Psoas muscle (tissue), 8 donors: Measurements from ENCODE around the gene MTHFD2L. TPM values are rescaled to one million over a fixed set of nuclear protein-coding genes. Genes with fewer than 3 reads are reported as not detected.
A peak's percentile ranks its signal among the peaks of the same experiment; 100 is the strongest.

Experiments
- ATAC-seq, 4 donors: fragments of 200-7000 bp; cut with Tn5 transposase; one replicate each; pipeline ENCODE4 v1.9.1; 2020; ENCODE audit warnings: moderate library complexity in 3 of 4, mild to moderate bottlenecking in 2 of 4
- DNase-seq, 2 donors: peaks; one replicate each; pipeline ENCODE4 v3.0.0-alpha.2; 2020
- H3K27ac ChIP-seq: fragments of 200-600 bp; one replicate; pipeline ENCODE4 v1.8.0; 2022
- H3K27me3 ChIP-seq, 3 donors: fragments of 200-600 bp in 1 of 3; one replicate each; pipeline versions ENCODE4 v1.6.1 to v1.8.0; 2013 to 2022; ENCODE audit warnings: low read length in 2 of 3, mild to moderate bottlenecking in 2 of 3, moderate library complexity in 1 of 3; ENCODE audit not compliant: insufficient read depth in 3 of 3
- H3K36me3 ChIP-seq, 2 donors: fragments of 200-600 bp in 1 of 2; one replicate each; pipeline versions ENCODE4 v1.6.1 to v1.8.0; 2013 to 2022; ENCODE audit warnings: low read depth in 1 of 2, mild to moderate bottlenecking in 1 of 2, moderate library complexity in 1 of 2; ENCODE audit not compliant: insufficient read depth in 1 of 2
- H3K4me1 ChIP-seq: fragments of 200-600 bp; one replicate; pipeline ENCODE4 v1.8.0; 2022
- H3K4me3 ChIP-seq: fragments of 200-600 bp; one replicate; pipeline ENCODE4 v1.8.0; 2022; ENCODE audit warnings: mild to moderate bottlenecking
- H3K9me3 ChIP-seq: fragments of 200-600 bp; one replicate; pipeline ENCODE4 v1.8.0; 2022
- WGBS, 3 donors: extraction: QIAGEN DNeasy Blood & Tissue Kit; methylation state at CpG; one replicate each; pipeline versions ENCODE4 v1.1.6 to v1.1.7; 2013; 5-methylcytosine and 5-hydroxymethylcytosine counted together
- intact Hi-C, 2 donors: fragments of 100-400 bp; cut with DNase I; formaldehyde crosslinking; loops; one replicate each; pipeline versions ENCODE4 v1.11.0 to v1.14.2; 2022
- polyA plus RNA-seq, 3 donors: library from polyadenylated mRNA; stranded (reverse); fragments of 200-250 nt; gene quantifications; one replicate each; pipeline ENCODE4 v1.2.3, GENCODE V29; 2013
- total RNA-seq, 4 donors: library from RNA; stranded (reverse); fragmentation: NEBNext Ultra II Directional in 2 of 4; extraction: Animal tissue kit (Norgen Biotek cat#: 25700) in 2 of 4; gene quantifications; one replicate each; pipeline versions ENCODE4 v1.2.1 to v1.2.4, GENCODE V29; 2021 to 2023
- TF ChIP-seq, protein P1 (sequence below): fragments of 200-600 bp; IDR thresholded peaks from one replicate; pipeline ENCODE4 v1.8.0; 2022; ENCODE audit warnings: antibody characterized with exemption
- donor health status: healthy with polysubstance abuse.
- donor health status: DM: no; HTN: no; CAD: no; lungs with moderate emphysema.
- donor health status: Bipolar disorder and iron deficiency.
- donor health status: healthy.
- donor health status: DM: yes; HTN: yes; CAD: no.
- donor health status: DM: no; HTN: no; CAD: no.
- donor health status: DM: no; HTN: no; CAD: no.
- donor health status: DM: yes; HTN: yes; CAD: no.

The MTHFD2L gene
- total and polyA plus RNA-seq, 7 donors = 4.3 to 11.6 (median 9.0) TPM

DNA sequence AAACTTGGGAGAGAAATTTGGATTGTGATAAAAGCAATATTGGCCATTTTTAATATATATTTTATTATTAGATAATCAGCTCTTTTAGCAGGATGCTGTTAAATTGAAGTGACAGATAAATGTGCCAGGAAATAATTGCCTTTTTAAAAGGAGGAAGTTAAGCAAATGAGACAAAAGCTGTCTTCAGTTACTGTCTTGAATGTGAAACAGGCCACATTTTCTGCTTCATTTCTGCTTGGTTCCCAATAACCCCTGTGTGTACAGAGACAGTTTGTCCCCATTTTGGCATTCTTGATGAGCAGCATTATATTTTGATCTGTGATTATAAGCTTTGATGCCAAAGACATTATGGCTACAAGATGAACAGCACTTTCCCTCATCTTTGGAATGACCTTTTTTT lies 151.3 kb downstream of the MTHFD2L start:
- Histone ChIP-seq H3K4me3 (no peak overlapping the region), H3K27ac (no peak overlapping the region), H3K27me3 (no peaks in the 10 kb centered on the region), H3K4me1 (no peaks in the 10 kb centered on the region), H3K36me3 (no peaks in the 10 kb centered on the region), H3K9me3 (no peaks in the 10 kb centered on the region)
- intact Hi-C loops = no loop called here
- DNase-seq (no peak), ATAC-seq (no peak)
- TF ChIP-seq, protein P1, sequence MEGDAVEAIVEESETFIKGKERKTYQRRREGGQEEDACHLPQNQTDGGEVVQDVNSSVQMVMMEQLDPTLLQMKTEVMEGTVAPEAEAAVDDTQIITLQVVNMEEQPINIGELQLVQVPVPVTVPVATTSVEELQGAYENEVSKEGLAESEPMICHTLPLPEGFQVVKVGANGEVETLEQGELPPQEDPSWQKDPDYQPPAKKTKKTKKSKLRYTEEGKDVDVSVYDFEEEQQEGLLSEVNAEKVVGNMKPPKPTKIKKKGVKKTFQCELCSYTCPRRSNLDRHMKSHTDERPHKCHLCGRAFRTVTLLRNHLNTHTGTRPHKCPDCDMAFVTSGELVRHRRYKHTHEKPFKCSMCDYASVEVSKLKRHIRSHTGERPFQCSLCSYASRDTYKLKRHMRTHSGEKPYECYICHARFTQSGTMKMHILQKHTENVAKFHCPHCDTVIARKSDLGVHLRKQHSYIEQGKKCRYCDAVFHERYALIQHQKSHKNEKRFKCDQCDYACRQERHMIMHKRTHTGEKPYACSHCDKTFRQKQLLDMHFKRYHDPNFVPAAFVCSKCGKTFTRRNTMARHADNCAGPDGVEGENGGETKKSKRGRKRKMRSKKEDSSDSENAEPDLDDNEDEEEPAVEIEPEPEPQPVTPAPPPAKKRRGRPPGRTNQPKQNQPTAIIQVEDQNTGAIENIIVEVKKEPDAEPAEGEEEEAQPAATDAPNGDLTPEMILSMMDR = no peak

DNA sequence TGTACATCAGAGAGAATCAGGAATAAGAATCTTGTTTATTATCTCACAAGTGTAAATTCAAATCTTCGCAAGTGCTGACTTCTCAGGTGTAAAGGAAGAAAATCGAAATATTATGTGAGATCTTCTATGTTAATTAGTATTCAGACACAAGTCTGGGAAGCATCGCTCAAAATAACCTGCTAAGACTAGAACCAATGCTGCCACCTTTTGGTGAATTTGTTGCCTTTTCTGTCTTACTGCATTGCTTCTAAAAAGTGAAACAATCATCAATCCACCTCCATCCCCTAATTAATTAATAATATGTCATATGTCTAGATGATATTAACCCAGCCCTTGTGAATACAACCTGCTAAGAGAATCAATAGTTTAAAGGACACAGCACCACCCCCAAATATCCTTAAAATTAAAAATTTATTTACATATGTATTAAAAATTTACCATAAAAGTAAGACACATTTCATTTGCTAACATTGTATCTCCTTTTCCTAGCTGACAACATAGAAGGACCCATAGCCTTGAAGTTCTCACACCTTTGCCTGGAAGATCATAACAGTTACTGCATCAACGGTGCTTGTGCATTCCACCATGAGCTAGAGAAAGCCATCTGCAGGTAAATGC lies 153.9 kb downstream of the MTHFD2L start:
- WGBS, 3 donors = 33 to 34% (median 34%) methylated on average over 4 of the region's 4 CpGs
- Histone ChIP-seq H3K4me1 (no peaks in the 10 kb centered on the region), H3K27me3 (no peaks in the 10 kb centered on the region), H3K9me3 (no peaks in the 10 kb centered on the region), H3K36me3 (no peaks in the 10 kb centered on the region), H3K27ac (no peak overlapping the region), H3K4me3 (no peak overlapping the region)
- intact Hi-C loops = loop anchor here (2.0 to 10.0 kb wide), 2 partner anchors 83 to 117 kb away; no protein-coding TSS in a partner anchor
- ATAC-seq (no peak), DNase-seq (no peak)
- TF ChIP-seq, protein P1 = peak; percentile 52

DNA sequence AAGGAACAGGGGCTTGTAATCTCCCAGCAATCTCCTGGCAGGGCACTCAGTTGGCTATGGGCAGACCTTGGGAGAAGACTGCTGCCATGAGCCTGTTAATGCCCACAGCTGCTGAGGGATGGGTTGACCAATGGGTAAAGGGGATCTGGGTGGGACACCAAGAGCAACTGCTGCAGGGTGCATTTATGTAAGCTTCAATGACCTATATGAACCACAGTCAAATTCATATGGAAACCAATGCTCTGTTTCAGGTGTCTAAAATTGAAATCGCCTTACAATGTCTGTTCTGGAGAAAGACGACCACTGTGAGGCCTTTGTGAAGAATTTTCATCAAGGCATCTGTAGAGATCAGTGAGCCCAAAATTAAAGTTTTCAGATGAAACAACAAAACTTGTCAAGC lies 156.4 kb downstream of the MTHFD2L start:
- intact Hi-C loops = loop anchor here in 1 of 2 donors (10.0 kb wide), 1 partner anchor 120 kb away; no protein-coding TSS in a partner anchor
- H3K36me3 ChIP-seq = no peaks in the 10 kb centered on the region
- H3K4me1 ChIP-seq = no peaks in the 10 kb centered on the region
- no peak overlapping the region for H3K4me3 ChIP-seq
- TF ChIP-seq, protein P1 = no peak
- ATAC-seq = no peak
- no peaks in the 10 kb centered on the region for H3K9me3 ChIP-seq
- WGBS, 3 donors = 94 to 100% (median 98%) methylated on average over 2 of the region's 2 CpGs
- no peak overlapping the region for H3K27ac ChIP-seq
- no peak for DNase-seq
- H3K27me3 ChIP-seq = no peaks in the 10 kb centered on the region

DNA sequence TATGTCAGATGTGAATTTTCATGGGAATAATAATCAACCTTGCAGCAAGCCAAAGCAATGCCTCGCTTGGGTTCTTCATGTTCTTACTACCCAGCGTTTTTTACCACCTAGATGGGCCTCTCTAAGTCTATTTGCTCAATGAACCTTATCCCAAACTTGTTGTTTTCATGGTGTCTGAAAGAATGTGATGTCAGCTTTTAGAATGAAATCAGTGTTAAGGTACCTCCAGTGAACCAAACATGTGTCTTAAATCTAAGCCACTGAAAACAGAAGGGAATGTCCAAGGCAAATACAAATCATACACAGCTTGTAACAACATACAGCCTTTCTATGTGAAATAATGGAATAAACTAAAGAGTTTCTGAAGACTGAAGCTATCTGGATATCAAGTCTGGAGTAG lies 157.0 kb downstream of the MTHFD2L start:
- Histone ChIP-seq H3K4me3 (no peak overlapping the region), H3K36me3 (no peaks in the 10 kb centered on the region), H3K4me1 (no peaks in the 10 kb centered on the region), H3K27ac (no peak overlapping the region), H3K27me3 (no peaks in the 10 kb centered on the region), H3K9me3 (no peaks in the 10 kb centered on the region)
- TF ChIP-seq, protein P1 = no peak
- DNase-seq (no peak), ATAC-seq (no peak)
- 43 to 63% (median 47%) methylated on average over 2 of the region's 2 CpGs for WGBS, 3 donors
- intact Hi-C loops = loop anchor here (5.0 to 10.0 kb wide), 2 partner anchors 120 to 128 kb away; no protein-coding TSS in a partner anchor

DNA sequence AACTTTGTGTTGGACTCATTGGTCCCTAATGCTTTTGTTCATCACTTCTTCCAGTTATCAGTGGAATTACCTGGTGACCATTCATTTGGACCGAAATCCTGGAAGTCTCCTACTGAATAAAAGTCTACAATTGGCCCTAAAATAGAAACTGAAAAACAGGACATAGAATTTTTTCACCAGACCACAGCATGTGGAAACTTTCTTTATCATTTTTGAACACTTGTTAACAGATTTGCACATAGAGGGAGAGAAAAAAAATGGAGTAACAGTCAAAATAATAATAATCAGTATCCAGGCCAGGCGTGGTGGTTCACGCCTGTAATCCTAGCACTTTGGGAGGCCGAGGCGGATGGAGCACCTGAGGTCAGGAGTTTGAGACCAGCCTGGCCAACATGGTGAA lies 157.5 kb downstream of the MTHFD2L start:
- intact Hi-C loops = loop anchor here (5.0 to 10.0 kb wide), 2 partner anchors 121 to 128 kb away; no protein-coding TSS in a partner anchor
- no peaks in the 10 kb centered on the region for H3K36me3 ChIP-seq
- TF ChIP-seq, protein P1 = no peak
- H3K9me3 ChIP-seq = no peaks in the 10 kb centered on the region
- no peak for DNase-seq
- 87 to 88% (median 88%) methylated on average over 5 of the region's 5 CpGs for WGBS, 3 donors
- H3K4me1 ChIP-seq = no peaks in the 10 kb centered on the region
- ATAC-seq = no peak
- H3K27ac ChIP-seq = no peak overlapping the region
- no peaks in the 10 kb centered on the region for H3K27me3 ChIP-seq
- no peak overlapping the region for H3K4me3 ChIP-seq
